Thymus (tissue), 11 donors: ENCODE results near the gene TRIM54. TPM values are rescaled to one million over a fixed set of nuclear protein-coding genes. Genes with fewer than 3 reads are reported as not detected.
A peak's percentile ranks its signal among the peaks of the same experiment; 100 is the strongest.
"Not testable (repeated sequence)": the region's sequence is repeated elsewhere in the genome, so short reads cannot be mapped to it uniquely, and the experiment has no call there.

ENCODE experiments used
- DNase-seq, 9 donors: peaks; one replicate each; pipeline ENCODE4 v3.0.0-alpha.2; 2013; ENCODE audit warnings: low spot score in 9 of 9, low read depth in 6 of 9, missing footprints in 1 of 9
- H3K27ac ChIP-seq, 2 donors: one replicate each; pipeline ENCODE4 v1.5.1; 2013; ENCODE audit warnings: control low read depth in 1 of 2, low read depth in 1 of 2, low read length in 1 of 2, mild to moderate bottlenecking in 1 of 2, moderate library complexity in 1 of 2
- H3K27me3 ChIP-seq, 2 donors: one replicate each; pipeline ENCODE4 v1.5.1; 2013; ENCODE audit warnings: low read length in 1 of 2; ENCODE audit not compliant: control insufficient read depth in 2 of 2, insufficient read depth in 1 of 2
- H3K36me3 ChIP-seq, 2 donors: one replicate each; pipeline ENCODE4 v1.5.1; 2013; ENCODE audit warnings: low read length in 1 of 2, mild to moderate bottlenecking in 1 of 2, moderate library complexity in 1 of 2; ENCODE audit not compliant: control insufficient read depth in 2 of 2, insufficient read depth in 2 of 2
- H3K4me1 ChIP-seq, 2 donors: one replicate each; pipeline ENCODE4 v1.5.1; 2013; ENCODE audit warnings: low read length in 2 of 2; ENCODE audit not compliant: control insufficient read depth in 2 of 2, insufficient read depth in 2 of 2
- H3K4me3 ChIP-seq, 2 donors: one replicate each; pipeline ENCODE4 v1.5.1; 2013; ENCODE audit warnings: low read length in 2 of 2, control low read depth in 1 of 2, mild to moderate bottlenecking in 1 of 2
- H3K9me3 ChIP-seq, 2 donors: one replicate each; pipeline ENCODE4 v1.5.1; 2013; ENCODE audit warnings: low read length in 1 of 2, mild to moderate bottlenecking in 1 of 2; ENCODE audit not compliant: control insufficient read depth in 2 of 2, insufficient read depth in 1 of 2
- WGBS: extraction: QIAGEN DNeasy Blood & Tissue Kit; methylation state at CpG from one replicate; pipeline ENCODE4 v1.1.7; 2013; 5-methylcytosine and 5-hydroxymethylcytosine counted together
- polyA plus RNA-seq: library from polyadenylated mRNA; stranded (reverse); fragments of 200-250 nt; gene quantifications from one replicate; pipeline ENCODE4 v1.2.3, GENCODE V29; 2013
- total RNA-seq: library from RNA; stranded (reverse); fragments of 120-200 nt; gene quantifications from one replicate; pipeline ENCODE4 v1.2.4, GENCODE V29; 2013
- donor health status: healthy.

The TRIM54 gene
- total and polyA plus RNA-seq, 2 donors, result 0.14 to 0.52 TPM

- not testable (repeated sequence) for H3K4me3 ChIP-seq, H3K9me3 ChIP-seq, H3K27ac ChIP-seq, H3K36me3 ChIP-seq, H3K27me3 ChIP-seq, DNase-seq
- peaks cover 10 to 18% of the 10 kb centered on the region in 2 donors for H3K4me1 ChIP-seq
- WGBS, result over 99% methylated on average over 5 of the region's 5 CpGs
Observed at GRCh38 chr2:27353386-27353761, 71.1 kb downstream of the TRIM54 start.

- H3K4me1 ChIP-seq, result peaks cover 10 to 18% of the 10 kb centered on the region in 2 donors
- H3K27ac ChIP-seq, result no peak overlapping the region
- H3K36me3 ChIP-seq, result peaks cover 0 to 10% of the 10 kb centered on the region in 2 donors
- H3K4me3 ChIP-seq, result no peak overlapping the region
- DNase-seq, result no peak
- 92% methylated on average over 7 of the region's 7 CpGs for WGBS
- no peaks in the 10 kb centered on the region for H3K27me3 ChIP-seq
- H3K9me3 ChIP-seq, result peaks cover 0 to 4% of the 10 kb centered on the region in 2 donors
Observed at GRCh38 chr2:27353762-27354596, 71.8 kb downstream of the TRIM54 start.

DNA sequence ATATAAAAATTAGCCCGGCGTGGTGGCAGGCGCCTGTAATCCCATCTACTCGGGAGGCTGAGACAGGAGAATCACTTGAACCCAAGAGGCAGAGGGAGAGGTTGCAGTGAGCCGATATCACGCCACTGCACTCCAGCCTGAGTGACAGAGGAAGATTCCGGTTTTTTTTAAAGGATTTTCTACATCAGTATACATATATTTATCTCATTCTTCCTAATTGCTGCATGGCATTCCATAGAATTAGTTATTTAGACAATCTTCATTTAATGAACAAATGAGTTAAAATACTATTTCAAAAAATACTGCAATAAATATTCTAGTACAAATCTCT, 72.3 kb downstream of the TRIM54 start:
- H3K27me3 ChIP-seq, result no peaks in the 10 kb centered on the region
- H3K27ac ChIP-seq, result no peak overlapping the region
- H3K9me3 ChIP-seq, result peaks cover 0 to 4% of the 10 kb centered on the region in 2 donors
- no peak for DNase-seq
- H3K4me1 ChIP-seq, result peaks cover 10 to 18% of the 10 kb centered on the region in 2 donors
- no peak overlapping the region for H3K4me3 ChIP-seq
- WGBS, result 99% methylated on average over 7 of the region's 7 CpGs
- peaks cover 0 to 10% of the 10 kb centered on the region in 2 donors for H3K36me3 ChIP-seq

DNA sequence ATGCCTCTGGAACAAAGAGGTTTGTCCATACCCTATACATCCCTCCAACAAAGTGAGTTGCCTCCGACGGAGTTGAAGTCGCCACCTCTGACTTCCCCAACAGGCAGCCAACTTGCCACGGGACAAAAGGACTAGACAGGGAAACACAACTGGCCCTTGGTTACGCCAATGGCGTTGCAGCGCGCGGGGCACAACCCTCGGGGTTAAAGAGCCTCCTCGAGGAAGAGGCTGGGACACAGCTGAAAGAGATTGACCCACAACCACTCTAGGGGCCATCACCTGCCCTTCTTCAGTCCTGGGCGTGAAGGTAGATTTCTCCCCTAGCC, 73.8 kb downstream of the TRIM54 start:
- peaks cover 10 to 18% of the 10 kb centered on the region in 2 donors for H3K4me1 ChIP-seq

DNA sequence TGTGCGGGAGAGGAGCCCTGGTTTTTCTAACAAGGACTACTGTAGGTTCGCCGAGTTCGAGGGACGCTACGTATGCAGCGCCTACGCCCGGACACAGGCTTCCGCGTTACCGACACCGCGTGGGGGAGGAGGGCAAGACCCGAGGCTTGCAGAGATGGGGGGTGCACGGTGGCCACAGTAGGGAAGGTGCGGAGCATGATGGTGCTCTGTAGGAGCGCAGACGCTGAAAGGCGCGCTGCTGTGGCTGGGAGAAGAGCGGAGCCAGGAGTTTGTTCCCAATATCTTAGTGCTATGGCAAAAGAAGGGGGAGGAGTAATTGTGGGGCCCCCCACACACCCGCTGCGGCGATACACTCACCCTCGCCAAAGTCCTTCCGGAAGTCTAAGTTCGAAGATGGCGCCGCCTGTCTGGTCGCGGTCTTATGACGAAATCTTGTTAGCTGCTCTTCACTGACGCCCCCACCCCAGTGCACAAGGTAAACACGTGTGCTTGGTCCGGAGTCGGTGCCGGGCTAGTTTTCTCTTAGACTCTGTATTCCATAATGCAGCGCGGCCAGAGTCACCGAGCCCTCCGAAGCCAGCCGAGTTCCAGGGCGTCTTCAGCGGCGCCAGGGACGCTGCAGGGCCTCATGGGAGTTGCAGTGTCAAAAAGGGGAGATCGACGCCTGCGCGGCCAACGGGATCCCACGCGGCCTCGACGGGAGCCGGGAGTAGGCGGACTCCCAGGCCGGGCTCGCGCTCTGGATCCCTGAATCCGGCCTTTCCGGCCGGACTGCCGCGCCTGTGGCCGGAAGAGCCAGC, 74.4 kb downstream of the TRIM54 start, which contains the start of gene GTF3C2:
TSS of gene GTF3C2 (minus strand) at position 383 of the 800 bp plus-strand sequence. CDS start 13,210 bp downstream, outside the sequence.
- peaks cover 0 to 4% of the 10 kb centered on the region in 2 donors for H3K9me3 ChIP-seq
- H3K4me1 ChIP-seq, result peaks cover 10 to 17% of the 10 kb centered on the region in 2 donors
- peak within 1 kb of the TSS; percentile 93 for H3K4me3 ChIP-seq
- WGBS, result under 1% methylated on average over 67 of the region's 67 CpGs
- H3K36me3 ChIP-seq, result peaks cover 0 to 5% of the 10 kb centered on the region in 2 donors
- peak within 1 kb of the TSS; percentile 95 for H3K27ac ChIP-seq
- peak; percentile 87 to 99 (median 94) for DNase-seq
- no peaks in the 10 kb centered on the region for H3K27me3 ChIP-seq

More for the DNA sequence above, 73.8 kb downstream of the TRIM54 start:
- H3K27me3 ChIP-seq, result no peaks in the 10 kb centered on the region
- under 1% methylated on average over 12 of the region's 12 CpGs for WGBS
- H3K36me3 ChIP-seq, result peaks cover 0 to 5% of the 10 kb centered on the region in 2 donors
- H3K4me3 ChIP-seq, result peak overlapping the region; percentile 93
- H3K9me3 ChIP-seq, result peaks cover 0 to 4% of the 10 kb centered on the region in 2 donors
- H3K27ac ChIP-seq, result peak overlapping the region; percentile 95
- DNase-seq, result no peak

Other genes with a start within 250 kb of the TRIM54 start
- gene TMEM214, start 249.5 kb upstream of the TRIM54 start, total RNA-seq, result 8.8 TPM
- gene TMEM214, start 249.5 kb upstream of the TRIM54 start, polyA plus RNA-seq, result 30.3 TPM
- 18.5 TPM for gene AGBL5, start 230.8 kb upstream of the TRIM54 start, total RNA-seq
- gene AGBL5, start 230.8 kb upstream of the TRIM54 start, polyA plus RNA-seq, result 11.0 TPM
- gene OST4, start 210.8 kb upstream of the TRIM54 start, total RNA-seq, result 388 TPM
- 516 TPM for gene OST4, start 210.8 kb upstream of the TRIM54 start, polyA plus RNA-seq
- gene EMILIN1, start 203.8 kb upstream of the TRIM54 start, total RNA-seq, result 9.2 TPM
- gene EMILIN1, start 203.8 kb upstream of the TRIM54 start, polyA plus RNA-seq, result 8.9 TPM
- 1.5 TPM for gene KHK, start 195.7 kb upstream of the TRIM54 start, total RNA-seq
- 2.5 TPM for gene KHK, start 195.7 kb upstream of the TRIM54 start, polyA plus RNA-seq
- 0.57 TPM for gene CGREF1, start 163.3 kb upstream of the TRIM54 start, total RNA-seq
- gene CGREF1, start 163.3 kb upstream of the TRIM54 start, polyA plus RNA-seq, result 0.43 TPM
- gene ABHD1, start 158.6 kb upstream of the TRIM54 start, total RNA-seq, result 0.09 TPM
- gene ABHD1, start 158.6 kb upstream of the TRIM54 start, polyA plus RNA-seq, result 0.27 TPM
- 41.3 TPM for gene PREB, start 147.8 kb upstream of the TRIM54 start, total RNA-seq
- 56.9 TPM for gene PREB, start 147.8 kb upstream of the TRIM54 start, polyA plus RNA-seq
- not detected for gene PRR30, start 143.0 kb upstream of the TRIM54 start, total RNA-seq
- not detected for gene PRR30, start 143.0 kb upstream of the TRIM54 start, polyA plus RNA-seq
- 0.14 TPM for gene TCF23, start 133.4 kb upstream of the TRIM54 start, total RNA-seq
- gene TCF23, start 133.4 kb upstream of the TRIM54 start, polyA plus RNA-seq, result 0.05 TPM
- 109 TPM for gene ATRAID, start 70.4 kb upstream of the TRIM54 start, total RNA-seq
- gene ATRAID, start 70.4 kb upstream of the TRIM54 start, polyA plus RNA-seq, result 125 TPM
- gene SLC5A6, start 70.2 kb upstream of the TRIM54 start, total RNA-seq, result 15.8 TPM
- gene SLC5A6, start 70.2 kb upstream of the TRIM54 start, polyA plus RNA-seq, result 24.3 TPM
- gene CAD, start 65.1 kb upstream of the TRIM54 start, total RNA-seq, result 14.8 TPM
- gene CAD, start 65.1 kb upstream of the TRIM54 start, polyA plus RNA-seq, result 18.6 TPM
- gene SLC30A3, start 19.4 kb upstream of the TRIM54 start, total RNA-seq, result 0.05 TPM
- gene SLC30A3, start 19.4 kb upstream of the TRIM54 start, polyA plus RNA-seq, result 0.18 TPM
- gene DNAJC5G, start 7.0 kb upstream of the TRIM54 start, total RNA-seq, result not detected
- gene DNAJC5G, start 7.0 kb upstream of the TRIM54 start, polyA plus RNA-seq, result 0.02 TPM
- 1.0 TPM for gene UCN, start 26.0 kb downstream of the TRIM54 start, total RNA-seq
- gene UCN, start 26.0 kb downstream of the TRIM54 start, polyA plus RNA-seq, result 8.1 TPM
- 51.1 TPM for gene MPV17, start 40.7 kb downstream of the TRIM54 start, total RNA-seq
- 94.1 TPM for gene MPV17, start 40.7 kb downstream of the TRIM54 start, polyA plus RNA-seq
- gene GTF3C2, start 74.3 kb downstream of the TRIM54 start, total RNA-seq, result 31.1 TPM
- 39.9 TPM for gene GTF3C2, start 74.3 kb downstream of the TRIM54 start, polyA plus RNA-seq
- gene EIF2B4, start 87.9 kb downstream of the TRIM54 start, total RNA-seq, result 30.5 TPM
- 56.0 TPM for gene EIF2B4, start 87.9 kb downstream of the TRIM54 start, polyA plus RNA-seq
- 83.6 TPM for gene SNX17, start 88.2 kb downstream of the TRIM54 start, total RNA-seq
- 77.8 TPM for gene SNX17, start 88.2 kb downstream of the TRIM54 start, polyA plus RNA-seq
- 9.3 TPM for gene ZNF513, start 98.3 kb downstream of the TRIM54 start, total RNA-seq
- gene ZNF513, start 98.3 kb downstream of the TRIM54 start, polyA plus RNA-seq, result 30.7 TPM
- gene PPM1G, start 127.2 kb downstream of the TRIM54 start, total RNA-seq, result 68.6 TPM
- 50.4 TPM for gene PPM1G, start 127.2 kb downstream of the TRIM54 start, polyA plus RNA-seq
- gene NRBP1, start 146.2 kb downstream of the TRIM54 start, total RNA-seq, result 43.9 TPM
- 56.4 TPM for gene NRBP1, start 146.2 kb downstream of the TRIM54 start, polyA plus RNA-seq
- gene KRTCAP3, start 160.0 kb downstream of the TRIM54 start, total RNA-seq, result 1.6 TPM
- gene KRTCAP3, start 160.0 kb downstream of the TRIM54 start, polyA plus RNA-seq, result 13.9 TPM
- 7.6 TPM for gene IFT172, start 207.3 kb downstream of the TRIM54 start, total RNA-seq
- 34.2 TPM for gene IFT172, start 207.3 kb downstream of the TRIM54 start, polyA plus RNA-seq
- 0.85 TPM for gene FNDC4, start 212.8 kb downstream of the TRIM54 start, total RNA-seq
- gene FNDC4, start 212.8 kb downstream of the TRIM54 start, polyA plus RNA-seq, result 4.3 TPM
- gene GCKR, start 214.4 kb downstream of the TRIM54 start, total RNA-seq, result not detected
- gene GCKR, start 214.4 kb downstream of the TRIM54 start, polyA plus RNA-seq, result 0.18 TPM